ENCODE results near the gene ELANE.

DNA sequence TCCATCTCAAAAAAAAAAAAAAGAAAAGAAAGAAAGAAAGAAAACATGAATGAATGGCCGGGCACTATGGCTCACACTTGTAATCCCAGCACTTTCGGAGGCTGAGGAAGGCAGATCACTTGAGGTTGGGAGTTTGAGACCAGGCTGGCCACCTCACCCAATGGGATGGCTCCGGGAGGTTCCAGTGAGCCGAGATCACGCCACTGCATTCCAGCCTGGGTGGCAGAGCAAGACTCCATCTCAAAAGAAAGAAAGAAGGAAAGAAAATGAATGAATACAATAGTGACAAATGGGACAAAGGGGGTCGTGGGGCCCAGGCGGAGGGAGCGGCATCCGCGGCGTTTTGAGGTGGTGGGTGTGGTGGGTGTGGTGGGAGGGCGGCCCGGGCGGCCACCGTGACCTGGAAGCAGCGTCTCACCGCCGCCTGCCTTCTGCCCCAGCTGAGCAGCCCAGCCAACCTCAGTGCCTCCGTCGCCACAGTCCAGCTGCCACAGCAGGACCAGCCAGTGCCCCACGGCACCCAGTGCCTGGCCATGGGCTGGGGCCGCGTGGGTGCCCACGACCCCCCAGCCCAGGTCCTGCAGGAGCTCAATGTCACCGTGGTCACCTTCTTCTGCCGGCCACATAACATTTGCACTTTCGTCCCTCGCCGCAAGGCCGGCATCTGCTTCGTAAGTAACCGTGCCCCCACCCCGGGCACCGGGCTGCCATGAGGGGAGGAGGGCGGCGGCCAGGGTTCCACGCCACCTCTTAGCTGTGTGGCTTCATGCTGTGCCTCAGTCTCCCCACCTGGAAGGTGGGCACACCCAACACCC, 6.2 kb upstream of the ELANE start:
- no peak for TF ChIP-seq CTCF (IDR thresholded peaks at IDR 0.05)
- TF ChIP-seq POLR2AphosphoS5 (IDR thresholded peaks at IDR 0.05) = no peak
- no peak for TF ChIP-seq POLR2A (IDR thresholded peaks at IDR 0.05)

Data from prostate gland (tissue), 2 donors.